ENCODE measurements around the gene SYCP1. TPM values are rescaled to one million over a fixed set of nuclear protein-coding genes. Genes with fewer than 3 reads are reported as not detected.

The SYCP1 gene
- total RNA-seq, 2 donors from 2014 or later: not detected

DNA sequence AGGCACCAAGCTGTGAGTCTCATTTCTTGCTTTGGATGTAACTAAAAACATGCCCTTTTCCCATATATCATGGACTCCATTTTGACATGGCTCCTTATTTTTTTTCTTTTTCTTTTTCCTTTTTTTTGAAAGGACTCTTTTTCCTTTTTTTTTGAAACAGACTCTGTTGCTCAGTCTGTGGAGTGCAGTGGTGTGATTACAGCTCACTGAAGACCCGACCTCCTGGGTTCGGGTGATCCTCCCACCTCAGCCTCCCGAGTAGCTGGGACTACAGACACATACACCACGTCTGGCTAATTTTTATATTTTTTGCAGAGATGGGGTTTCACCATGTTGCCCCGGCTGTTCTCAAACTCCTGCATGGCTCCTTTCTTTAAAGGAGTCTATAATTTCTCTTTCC is 10.4 kb upstream of the SYCP1 start:
- H3K9me3 ChIP-seq: no peaks in the 10 kb centered on the region
- ATAC-seq (ENCODE audit: insufficient number of reproducible peaks, low FRiP score, low read depth) (no peak), DNase-seq (ENCODE audit: low spot score) (no peak)
- TF ChIP-seq, protein P1, sequence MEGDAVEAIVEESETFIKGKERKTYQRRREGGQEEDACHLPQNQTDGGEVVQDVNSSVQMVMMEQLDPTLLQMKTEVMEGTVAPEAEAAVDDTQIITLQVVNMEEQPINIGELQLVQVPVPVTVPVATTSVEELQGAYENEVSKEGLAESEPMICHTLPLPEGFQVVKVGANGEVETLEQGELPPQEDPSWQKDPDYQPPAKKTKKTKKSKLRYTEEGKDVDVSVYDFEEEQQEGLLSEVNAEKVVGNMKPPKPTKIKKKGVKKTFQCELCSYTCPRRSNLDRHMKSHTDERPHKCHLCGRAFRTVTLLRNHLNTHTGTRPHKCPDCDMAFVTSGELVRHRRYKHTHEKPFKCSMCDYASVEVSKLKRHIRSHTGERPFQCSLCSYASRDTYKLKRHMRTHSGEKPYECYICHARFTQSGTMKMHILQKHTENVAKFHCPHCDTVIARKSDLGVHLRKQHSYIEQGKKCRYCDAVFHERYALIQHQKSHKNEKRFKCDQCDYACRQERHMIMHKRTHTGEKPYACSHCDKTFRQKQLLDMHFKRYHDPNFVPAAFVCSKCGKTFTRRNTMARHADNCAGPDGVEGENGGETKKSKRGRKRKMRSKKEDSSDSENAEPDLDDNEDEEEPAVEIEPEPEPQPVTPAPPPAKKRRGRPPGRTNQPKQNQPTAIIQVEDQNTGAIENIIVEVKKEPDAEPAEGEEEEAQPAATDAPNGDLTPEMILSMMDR (IDR thresholded peaks at IDR 0.05): no peak
- no peaks in the 10 kb centered on the region for H3K27me3 ChIP-seq (replicated peaks; ENCODE audit: insufficient read depth)
- H3K36me3 ChIP-seq: no peaks in the 10 kb centered on the region
- no peak overlapping the region for H3K4me3 ChIP-seq
- no peaks in the 10 kb centered on the region for H3K4me1 ChIP-seq (ENCODE audit: control insufficient read depth in 1 of 2, low read depth in 2 of 2)
- H3K27ac ChIP-seq: no peak overlapping the region

DNA sequence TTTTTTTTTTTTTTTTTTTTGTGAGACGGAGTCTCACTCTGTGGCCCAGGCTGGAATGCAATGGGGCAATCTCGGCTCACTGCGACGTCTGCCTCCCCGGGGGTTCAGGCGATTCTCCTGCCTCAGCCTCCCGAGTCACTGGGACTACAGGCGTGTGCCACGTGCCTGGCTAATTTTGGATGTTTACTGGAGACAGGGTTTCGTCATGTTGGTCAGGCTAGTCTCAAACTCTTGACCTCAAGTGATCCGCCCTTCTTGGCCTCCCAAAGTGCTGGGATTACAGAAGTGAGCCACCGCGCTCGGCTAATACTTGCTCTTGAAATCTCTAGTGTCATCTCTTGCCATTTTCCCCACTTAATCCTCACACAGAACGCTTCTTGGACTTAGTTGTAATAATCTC is 1.1 kb upstream of the SYCP1 start:
- H3K27me3 ChIP-seq (replicated peaks; ENCODE audit: insufficient read depth): peaks cover 9% of the 10 kb centered on the region
- no peaks in the 10 kb centered on the region for H3K9me3 ChIP-seq
- H3K4me1 ChIP-seq (ENCODE audit: control insufficient read depth in 1 of 2, low read depth in 2 of 2): no peaks in the 10 kb centered on the region
- no peak overlapping the region for H3K27ac ChIP-seq
- TF ChIP-seq, protein P1 (IDR thresholded peaks at IDR 0.05): no peak
- DNase-seq (ENCODE audit: low spot score): no peak
- no peak for ATAC-seq (ENCODE audit: insufficient number of reproducible peaks, low FRiP score, low read depth)
- no peak overlapping the region for H3K4me3 ChIP-seq
- no peaks in the 10 kb centered on the region for H3K36me3 ChIP-seq

DNA sequence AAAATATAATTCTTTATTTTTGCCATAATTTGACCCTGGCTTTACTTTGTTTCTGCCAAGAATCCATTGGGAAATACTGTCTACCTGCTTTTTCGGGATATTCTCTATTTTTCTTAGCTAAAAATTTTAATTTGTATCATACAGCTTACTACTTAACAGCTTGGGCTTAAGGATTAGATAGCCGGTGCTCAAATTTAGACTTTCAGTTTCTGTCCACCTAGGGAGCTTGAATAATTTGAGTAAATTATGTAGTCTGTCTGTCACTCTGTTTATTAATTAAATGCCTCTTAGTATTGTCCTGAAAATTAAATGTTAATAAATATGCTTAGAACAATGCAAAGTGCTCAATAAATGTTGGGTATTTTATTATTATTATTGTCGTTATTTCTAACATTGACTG is 6.7 kb downstream of the SYCP1 start:
- H3K36me3 ChIP-seq: no peaks in the 10 kb centered on the region
- DNase-seq (ENCODE audit: low spot score): no peak
- H3K4me1 ChIP-seq (ENCODE audit: control insufficient read depth in 1 of 2, low read depth in 2 of 2): no peaks in the 10 kb centered on the region
- no peaks in the 10 kb centered on the region for H3K9me3 ChIP-seq
- H3K27me3 ChIP-seq (replicated peaks; ENCODE audit: insufficient read depth): no peaks in the 10 kb centered on the region
- TF ChIP-seq, protein P1 (IDR thresholded peaks at IDR 0.05): no peak
- no peak overlapping the region for H3K27ac ChIP-seq
- no peak overlapping the region for H3K4me3 ChIP-seq
- ATAC-seq (ENCODE audit: insufficient number of reproducible peaks, low FRiP score, low read depth): no peak

DNA sequence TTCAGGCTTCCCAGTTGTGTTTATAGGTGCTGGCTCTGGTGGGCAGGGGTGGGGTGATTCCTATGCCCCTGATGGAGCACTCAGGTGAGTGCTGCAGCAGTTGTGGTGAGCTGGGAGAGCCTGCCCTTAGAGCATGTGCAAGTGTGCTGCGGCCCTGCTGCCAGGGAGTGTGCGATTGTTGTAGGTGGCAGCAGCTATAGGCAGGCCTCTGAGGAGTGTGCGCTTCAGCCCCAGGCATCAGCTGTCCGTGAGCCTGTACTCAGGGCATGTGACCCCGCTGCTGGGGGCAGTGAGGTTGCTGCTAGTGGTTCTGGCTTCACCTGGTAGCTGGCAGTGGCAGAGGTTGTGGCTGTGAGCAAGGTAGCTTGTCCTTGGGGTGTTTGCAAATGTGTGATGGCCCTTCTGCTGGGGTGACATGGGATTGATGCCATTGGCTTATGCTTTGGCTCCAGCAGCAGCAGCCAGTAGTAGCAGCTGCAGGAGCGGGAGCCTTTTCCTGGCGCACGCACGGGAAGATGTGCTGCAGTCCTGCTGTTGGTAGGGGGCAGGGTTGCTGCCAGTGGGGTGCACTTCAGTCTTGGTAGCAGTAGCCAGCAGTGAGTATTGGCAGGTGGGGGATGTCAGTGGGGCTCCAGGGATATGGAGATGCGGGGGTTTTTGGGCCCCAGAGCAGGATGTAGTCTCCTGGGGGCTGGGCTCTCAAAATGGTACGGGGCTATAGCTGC is 37.7 kb downstream of the SYCP1 start:
- no peak overlapping the region for H3K4me3 ChIP-seq
- no peaks in the 10 kb centered on the region for H3K9me3 ChIP-seq
- H3K36me3 ChIP-seq: no peaks in the 10 kb centered on the region
- H3K27me3 ChIP-seq (replicated peaks; ENCODE audit: insufficient read depth): no peaks in the 10 kb centered on the region
- TF ChIP-seq, protein P1 (IDR thresholded peaks at IDR 0.05): no peak
- ATAC-seq (ENCODE audit: insufficient number of reproducible peaks, low FRiP score, low read depth): no peak
- no peaks in the 10 kb centered on the region for H3K4me1 ChIP-seq (ENCODE audit: control insufficient read depth in 1 of 2, low read depth in 2 of 2)
- H3K27ac ChIP-seq: no peak overlapping the region
- DNase-seq (ENCODE audit: low spot score): no peak

DNA sequence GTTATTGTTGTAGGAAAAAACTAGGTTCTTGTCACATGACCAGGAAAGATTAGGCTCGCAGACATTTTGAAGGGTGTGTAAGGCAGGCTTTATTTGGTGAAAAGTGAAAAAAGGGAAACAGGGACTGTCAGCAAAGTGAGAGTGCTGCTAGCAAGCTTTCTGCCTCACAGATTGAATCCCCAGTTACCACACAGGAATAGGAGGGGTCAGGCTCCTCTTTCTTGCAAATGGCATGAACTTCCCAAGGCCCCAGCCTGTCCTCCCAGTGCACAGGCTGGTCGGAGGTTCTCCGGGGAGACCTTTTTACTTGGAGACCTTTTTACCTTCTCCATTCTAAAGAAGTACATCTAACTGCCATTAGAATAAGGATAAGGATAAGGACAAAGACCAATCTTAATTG is 42.1 kb downstream of the SYCP1 start:
- Histone ChIP-seq H3K36me3 (no peaks in the 10 kb centered on the region), H3K4me1 (ENCODE audit: control insufficient read depth in 1 of 2, low read depth in 2 of 2) (no peaks in the 10 kb centered on the region), H3K27me3 (replicated peaks; ENCODE audit: insufficient read depth) (no peaks in the 10 kb centered on the region), H3K9me3 (no peaks in the 10 kb centered on the region), H3K27ac (no peak overlapping the region), H3K4me3 (no peak overlapping the region)
- DNase-seq (ENCODE audit: low spot score): no peak
- TF ChIP-seq, protein P1 (IDR thresholded peaks at IDR 0.05): no peak
- no peak for ATAC-seq (ENCODE audit: insufficient number of reproducible peaks, low FRiP score, low read depth)
